ENCODE measurements around the gene C1orf21. TPM values are rescaled to one million over a fixed set of nuclear protein-coding genes. Genes with fewer than 3 reads are reported as not detected.

The C1orf21 gene
- total and polyA plus RNA-seq, 2 donors (not counting 1 experiment from before 2014, with no cell fraction given) = under 0.01 to 0.32 TPM

DNA sequence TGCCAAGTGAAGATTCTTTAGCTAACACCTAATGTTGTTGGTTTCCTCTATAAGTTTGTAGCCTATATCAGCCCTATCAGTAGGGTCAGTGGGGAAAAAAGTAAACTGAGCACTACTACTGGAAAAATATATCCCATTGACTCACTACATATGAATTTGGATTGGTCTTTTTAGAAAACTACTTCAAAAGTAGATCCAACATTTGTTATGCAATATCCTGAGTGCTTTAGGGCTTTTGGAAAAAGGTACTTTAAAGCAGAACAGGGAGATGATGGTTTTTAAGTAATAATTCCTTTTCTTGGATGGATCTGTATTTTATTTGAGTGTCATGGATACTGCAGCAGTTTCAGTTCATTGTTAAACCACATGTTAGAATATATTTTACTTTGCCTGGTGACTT, 7.1 kb downstream of the C1orf21 start:
- Histone ChIP-seq H3K27ac (ENCODE audit: low read length in 2 of 2) (no peak overlapping the region), H3K79me2 (ENCODE audit: control insufficient read depth, insufficient read depth, low read length) (no peaks in the 10 kb centered on the region), H3K9ac (ENCODE audit: low read length) (no peak overlapping the region), H3K27me3 (replicated peaks in 1 of 4; ENCODE audit: control extremely low read depth in 1 of 4, control insufficient read depth in 3 of 4, insufficient read depth in 4 of 4, low read length in 3 of 4) (peaks cover 0 to 5% (median 1%) of the 10 kb centered on the region in 4 experiments), H2AFZ (ENCODE audit: insufficient read depth, low read depth, low read length, poor library complexity, severe bottlenecking) (no peak overlapping the region), H3K4me3 (ENCODE audit: control extremely low read depth in 1 of 5, extremely low read depth in 1 of 5, insufficient read depth in 1 of 5, low read depth in 2 of 5, low read length in 4 of 5) (no peak overlapping the region), H3K36me3 (replicated peaks in 1 of 2; ENCODE audit: control extremely low read depth in 1 of 2, control insufficient read depth in 1 of 2, extremely low read depth in 1 of 2, insufficient read depth in 2 of 2, low read length in 1 of 2) (no peaks in the 10 kb centered on the region), H3K4me2 (replicated peaks; ENCODE audit: low read depth, low read length, poor library complexity, severe bottlenecking) (no peak overlapping the region), H4K20me1 (ENCODE audit: control insufficient read depth, insufficient read depth, low read length, poor library complexity, severe bottlenecking) (no peaks in the 10 kb centered on the region), H3K9me3 (ENCODE audit: control extremely low read depth in 1 of 3, control insufficient read depth in 2 of 3, insufficient read depth in 1 of 3, low read length in 2 of 3) (peaks cover 0 to 2% (median 0%) of the 10 kb centered on the region in 3 donors), H3K4me1 (ENCODE audit: control insufficient read depth in 2 of 2, insufficient read depth in 2 of 2, low read length in 2 of 2) (no peaks in the 10 kb centered on the region)
- Mint-ChIP-seq H3K9me3 (ENCODE audit: insufficient read depth) (no peaks in the 10 kb centered on the region), H3K27me3 (peaks cover 35% of the 10 kb centered on the region), H3K27ac (no peak overlapping the region), H3K4me3 (no peak overlapping the region), H3K4me1 (no peaks in the 10 kb centered on the region)
- POLR2A ChIA-PET = no interaction called here
- intact Hi-C loops (cut with micrococcal nuclease) = no loop called here
- CTCF ChIA-PET = no interaction called here
- no peak for ATAC-seq (ENCODE audit: low read depth)
- no peak for TF ChIP-seq EZH2 (IDR thresholded peaks at IDR 0.05; ENCODE audit: borderline replicate concordance, insufficient read depth, low read depth, low read length, poor library complexity, severe bottlenecking)
- TF ChIP-seq, protein P1, sequence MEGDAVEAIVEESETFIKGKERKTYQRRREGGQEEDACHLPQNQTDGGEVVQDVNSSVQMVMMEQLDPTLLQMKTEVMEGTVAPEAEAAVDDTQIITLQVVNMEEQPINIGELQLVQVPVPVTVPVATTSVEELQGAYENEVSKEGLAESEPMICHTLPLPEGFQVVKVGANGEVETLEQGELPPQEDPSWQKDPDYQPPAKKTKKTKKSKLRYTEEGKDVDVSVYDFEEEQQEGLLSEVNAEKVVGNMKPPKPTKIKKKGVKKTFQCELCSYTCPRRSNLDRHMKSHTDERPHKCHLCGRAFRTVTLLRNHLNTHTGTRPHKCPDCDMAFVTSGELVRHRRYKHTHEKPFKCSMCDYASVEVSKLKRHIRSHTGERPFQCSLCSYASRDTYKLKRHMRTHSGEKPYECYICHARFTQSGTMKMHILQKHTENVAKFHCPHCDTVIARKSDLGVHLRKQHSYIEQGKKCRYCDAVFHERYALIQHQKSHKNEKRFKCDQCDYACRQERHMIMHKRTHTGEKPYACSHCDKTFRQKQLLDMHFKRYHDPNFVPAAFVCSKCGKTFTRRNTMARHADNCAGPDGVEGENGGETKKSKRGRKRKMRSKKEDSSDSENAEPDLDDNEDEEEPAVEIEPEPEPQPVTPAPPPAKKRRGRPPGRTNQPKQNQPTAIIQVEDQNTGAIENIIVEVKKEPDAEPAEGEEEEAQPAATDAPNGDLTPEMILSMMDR (IDR thresholded peaks at IDR 0.05) = no peak
- no peak for DNase-seq

DNA sequence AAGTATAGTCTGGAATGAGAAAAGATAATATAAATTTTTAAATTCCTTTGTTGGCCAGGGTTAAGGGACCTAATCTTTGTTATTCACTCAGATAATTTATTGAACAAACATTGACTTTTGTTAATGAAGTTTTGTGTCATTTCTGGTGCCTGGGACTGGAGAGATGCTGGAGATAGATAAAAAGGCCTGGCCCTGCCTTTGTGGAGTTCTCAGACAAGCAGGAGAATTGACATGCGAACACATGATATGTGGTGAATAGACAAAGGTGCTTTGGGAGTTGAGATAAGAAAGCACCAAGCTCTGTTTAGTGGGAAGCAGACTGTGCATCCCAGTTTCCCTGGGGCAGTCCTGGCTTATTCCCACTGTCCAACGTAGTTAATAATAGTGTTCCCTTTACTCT, 8.5 kb downstream of the C1orf21 start:
- no peak overlapping the region for H3K4me2 ChIP-seq (replicated peaks; ENCODE audit: low read depth, low read length, poor library complexity, severe bottlenecking)
- H3K9me3 ChIP-seq (ENCODE audit: control extremely low read depth in 1 of 3, control insufficient read depth in 2 of 3, insufficient read depth in 1 of 3, low read length in 2 of 3) = peaks cover 0 to 2% (median 0%) of the 10 kb centered on the region in 3 donors
- no peak overlapping the region for H2AFZ ChIP-seq (ENCODE audit: insufficient read depth, low read depth, low read length, poor library complexity, severe bottlenecking)
- ATAC-seq (ENCODE audit: low read depth) (no peak), DNase-seq (no peak)
- no peaks in the 10 kb centered on the region for H3K36me3 ChIP-seq (replicated peaks in 1 of 2; ENCODE audit: control extremely low read depth in 1 of 2, control insufficient read depth in 1 of 2, extremely low read depth in 1 of 2, insufficient read depth in 2 of 2, low read length in 1 of 2)
- no peak for TF ChIP-seq EZH2 (IDR thresholded peaks at IDR 0.05; ENCODE audit: borderline replicate concordance, insufficient read depth, low read depth, low read length, poor library complexity, severe bottlenecking)
- TF ChIP-seq, protein P1 (IDR thresholded peaks at IDR 0.05) = no peak
- H3K4me3 Mint-ChIP-seq = no peak overlapping the region
- H4K20me1 ChIP-seq (ENCODE audit: control insufficient read depth, insufficient read depth, low read length, poor library complexity, severe bottlenecking) = no peaks in the 10 kb centered on the region
- H3K27ac Mint-ChIP-seq = no peak overlapping the region
- H3K27me3 ChIP-seq (replicated peaks in 1 of 4; ENCODE audit: control extremely low read depth in 1 of 4, control insufficient read depth in 3 of 4, insufficient read depth in 4 of 4, low read length in 3 of 4) = peaks cover 0 to 2% (median 0%) of the 10 kb centered on the region in 4 experiments
- no peaks in the 10 kb centered on the region for H3K4me1 Mint-ChIP-seq
- H3K9ac ChIP-seq (ENCODE audit: low read length) = no peak overlapping the region
- H3K4me1 ChIP-seq (ENCODE audit: control insufficient read depth in 2 of 2, insufficient read depth in 2 of 2, low read length in 2 of 2) = no peaks in the 10 kb centered on the region
- POLR2A ChIA-PET = no interaction called here
- no peaks in the 10 kb centered on the region for H3K79me2 ChIP-seq (ENCODE audit: control insufficient read depth, insufficient read depth, low read length)
- CTCF ChIA-PET = no interaction called here
- no peak overlapping the region for H3K4me3 ChIP-seq (ENCODE audit: control extremely low read depth in 1 of 5, extremely low read depth in 1 of 5, insufficient read depth in 1 of 5, low read depth in 2 of 5, low read length in 4 of 5)
- intact Hi-C loops (cut with micrococcal nuclease) = no loop called here
- peaks cover 25% of the 10 kb centered on the region for H3K27me3 Mint-ChIP-seq
- 100% methylated on average over 1 of the region's 2 CpGs for WGBS (ENCODE audit: insufficient coverage)
- no peaks in the 10 kb centered on the region for H3K9me3 Mint-ChIP-seq (ENCODE audit: insufficient read depth)
- no peak overlapping the region for H3K27ac ChIP-seq (ENCODE audit: low read length in 2 of 2)
